Heart right ventricle (tissue), 16 donors: ENCODE data around the gene ABCA3. TPM values are rescaled to one million over a fixed set of nuclear protein-coding genes. Genes with fewer than 3 reads are reported as not detected.
A peak's percentile ranks its signal among the peaks of the same experiment; 100 is the strongest.

ENCODE experiments used
- ATAC-seq, 8 donors: fragments of 200-7000 bp; cut with Tn5 transposase; one replicate each; pipeline ENCODE4 v1.9.1; 2020; ENCODE audit warnings: mild to moderate bottlenecking in 8 of 8, moderate library complexity in 8 of 8, moderate number of reproducible peaks in 1 of 8
- DNase-seq, 2 donors: peaks; one replicate each; pipeline ENCODE4 v3.0.0-alpha.2; 2020
- H3K27ac ChIP-seq, 10 donors: fragments of 200-600 bp; sonication (generic) in 2 of 10; one replicate each; pipeline versions ENCODE4 v1.5.0 to v1.8.0; 2020 to 2022; ENCODE audit warnings: mild to moderate bottlenecking in 3 of 10
- H3K27me3 ChIP-seq, 7 donors: fragments of 200-600 bp; one replicate each; pipeline ENCODE4 v1.8.0; 2021 to 2022; ENCODE audit warnings: mild to moderate bottlenecking in 2 of 7
- H3K36me3 ChIP-seq, 9 donors: fragments of 200-600 bp; sonication (generic) in 1 of 9; one replicate each; pipeline versions ENCODE4 v1.5.0 to v1.8.0; 2020 to 2022; ENCODE audit warnings: mild to moderate bottlenecking in 2 of 9
- H3K4me1 ChIP-seq, 9 donors: fragments of 200-600 bp; sonication (generic) in 1 of 9; one replicate each; pipeline versions ENCODE4 v1.5.0 to v1.8.0; 2020 to 2022; ENCODE audit warnings: mild to moderate bottlenecking in 4 of 9
- H3K4me3 ChIP-seq, 10 donors: fragments of 200-600 bp; sonication (generic) in 2 of 10; one replicate each; pipeline versions ENCODE4 v1.5.0 to v1.8.0; 2020 to 2022; ENCODE audit warnings: mild to moderate bottlenecking in 7 of 10, moderate library complexity in 2 of 10
- H3K9me3 ChIP-seq, 11 donors: fragments of 200-600 bp in 10 of 11; sonication (generic) in 2 of 11; one replicate each; pipeline versions ENCODE4 v1.5.0 to v1.8.0; 2013 to 2022; ENCODE audit warnings: mild to moderate bottlenecking in 2 of 11, control low read depth in 1 of 11, moderate library complexity in 1 of 11
- WGBS, 2 donors: extraction: QIAGEN DNeasy Blood & Tissue Kit; methylation state at CpG; one replicate each; pipeline ENCODE4 v1.1.7; 2013; ENCODE audit warnings: inconsistent platforms in 1 of 2; 5-methylcytosine and 5-hydroxymethylcytosine counted together
- intact Hi-C, 10 donors: fragments of 100-400 bp; cut with DNase I; formaldehyde crosslinking; loops; one replicate each; pipeline versions ENCODE4 v1.11.1 to v1.14.2; 2022
- polyA plus RNA-seq, 2 donors: library from polyadenylated mRNA; stranded (reverse); fragments of 200-250 nt; gene quantifications; one replicate each; pipeline ENCODE4 v1.2.3, GENCODE V29; 2013
- total RNA-seq, 10 donors: library from RNA; stranded (reverse); fragmentation: NEBNext Ultra II Directional in 3 of 10; extraction: Animal tissue kit (Norgen Biotek cat#: 25700) in 3 of 10; gene quantifications; one replicate each; pipeline versions ENCODE4 v1.2.1 to v1.2.4, GENCODE V29; 2021 to 2023
- TF ChIP-seq, protein P1 (sequence below), 9 donors: fragments of 200-600 bp; sonication (generic) in 2 of 9; IDR thresholded peaks; one replicate each; pipeline versions ENCODE4 v1.5.0 to v1.8.0; 2021 to 2022; ENCODE audit warnings: antibody characterized with exemption in 9 of 9, mild to moderate bottlenecking in 5 of 9, moderate library complexity in 1 of 9
- donor health status: Arrhythmogenic right ventricular cardiomyopathy.
- donor health status: ischemic (EF 13 %, LVEDD 7.1; RV severe dilation, severe dysfunction).
- donor health status: healthy with polysubstance abuse.
- donor health status: DM: no; HTN: yes; CAD: no.
- donor health status: DM: no; HTN: no; CAD: no.
- donor health status: ischemic (EF 25% LVEDD 6.9; RV normal size, moderate dysfunction).
- donor health status: ischemic (EF 25% LVEDD 5.7; RV mildly dilated, moderate dysfunction).
- donor health status: healthy.
- donor health status: DM: yes; HTN: yes; CAD: no.
- donor health status: Ischemic cardiomyopathy.
- donor health status: ischemic (EF 35%, LVEDD 5.7; RV mildly dilated, moderate dysfunction).
- donor health status: nonischemic (EF 11% LVEDD 7.7; RV severe dilation, severe dysfunction).
- donor health status: DM: yes; HTN: yes; CAD: no.
- donor health status: PGD.
- donor health status: ischemic (EF 29% LVEDD 5.4; RV normal size, mild dysfunction).
- donor health status: nonischemic (EF 23%, LVEDD 6.1; RV moderate dilation, normal function).

ABCA3 gene
- total and polyA plus RNA-seq, 12 donors: 4.9 to 12.5 (median 9.2) TPM

DNA sequence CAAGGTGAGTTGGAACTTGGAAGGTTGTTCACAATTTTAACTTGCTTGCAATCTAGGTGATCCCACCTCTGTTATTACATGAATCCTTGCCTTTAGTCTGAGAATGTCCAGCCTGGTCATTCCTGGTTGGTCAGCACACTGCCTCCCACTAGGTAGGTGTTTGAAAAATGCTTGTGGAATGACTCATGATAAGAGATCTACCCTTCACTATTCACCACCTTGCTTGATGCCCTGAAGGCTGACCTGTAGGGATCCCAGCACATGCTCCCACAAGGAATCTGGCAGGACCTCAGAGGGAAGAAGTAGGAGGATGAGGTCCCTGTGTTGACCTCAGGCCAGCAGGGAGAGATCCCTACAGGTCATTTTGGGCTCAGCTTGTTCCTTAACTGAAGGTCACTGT lies 30.2 kb upstream of the ABCA3 start:
- Histone ChIP-seq H3K36me3 (no peaks in the 10 kb centered on the region), H3K27me3 (peaks cover 0 to 4% (median 0%) of the 10 kb centered on the region in 7 donors), H3K4me1 (peaks cover 0 to 25% (median 10%) of the 10 kb centered on the region in 9 donors), H3K9me3 (no peaks in the 10 kb centered on the region), H3K4me3 (no peak overlapping the region), H3K27ac (peak overlapping the region in 5 of 10 donors; percentile 23 to 68 (median 35))
- TF ChIP-seq, protein P1, sequence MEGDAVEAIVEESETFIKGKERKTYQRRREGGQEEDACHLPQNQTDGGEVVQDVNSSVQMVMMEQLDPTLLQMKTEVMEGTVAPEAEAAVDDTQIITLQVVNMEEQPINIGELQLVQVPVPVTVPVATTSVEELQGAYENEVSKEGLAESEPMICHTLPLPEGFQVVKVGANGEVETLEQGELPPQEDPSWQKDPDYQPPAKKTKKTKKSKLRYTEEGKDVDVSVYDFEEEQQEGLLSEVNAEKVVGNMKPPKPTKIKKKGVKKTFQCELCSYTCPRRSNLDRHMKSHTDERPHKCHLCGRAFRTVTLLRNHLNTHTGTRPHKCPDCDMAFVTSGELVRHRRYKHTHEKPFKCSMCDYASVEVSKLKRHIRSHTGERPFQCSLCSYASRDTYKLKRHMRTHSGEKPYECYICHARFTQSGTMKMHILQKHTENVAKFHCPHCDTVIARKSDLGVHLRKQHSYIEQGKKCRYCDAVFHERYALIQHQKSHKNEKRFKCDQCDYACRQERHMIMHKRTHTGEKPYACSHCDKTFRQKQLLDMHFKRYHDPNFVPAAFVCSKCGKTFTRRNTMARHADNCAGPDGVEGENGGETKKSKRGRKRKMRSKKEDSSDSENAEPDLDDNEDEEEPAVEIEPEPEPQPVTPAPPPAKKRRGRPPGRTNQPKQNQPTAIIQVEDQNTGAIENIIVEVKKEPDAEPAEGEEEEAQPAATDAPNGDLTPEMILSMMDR (IDR thresholded peaks at IDR 0.05): no peak
- intact Hi-C loops: no loop called here
- DNase-seq: no peak
- no peak for ATAC-seq

DNA sequence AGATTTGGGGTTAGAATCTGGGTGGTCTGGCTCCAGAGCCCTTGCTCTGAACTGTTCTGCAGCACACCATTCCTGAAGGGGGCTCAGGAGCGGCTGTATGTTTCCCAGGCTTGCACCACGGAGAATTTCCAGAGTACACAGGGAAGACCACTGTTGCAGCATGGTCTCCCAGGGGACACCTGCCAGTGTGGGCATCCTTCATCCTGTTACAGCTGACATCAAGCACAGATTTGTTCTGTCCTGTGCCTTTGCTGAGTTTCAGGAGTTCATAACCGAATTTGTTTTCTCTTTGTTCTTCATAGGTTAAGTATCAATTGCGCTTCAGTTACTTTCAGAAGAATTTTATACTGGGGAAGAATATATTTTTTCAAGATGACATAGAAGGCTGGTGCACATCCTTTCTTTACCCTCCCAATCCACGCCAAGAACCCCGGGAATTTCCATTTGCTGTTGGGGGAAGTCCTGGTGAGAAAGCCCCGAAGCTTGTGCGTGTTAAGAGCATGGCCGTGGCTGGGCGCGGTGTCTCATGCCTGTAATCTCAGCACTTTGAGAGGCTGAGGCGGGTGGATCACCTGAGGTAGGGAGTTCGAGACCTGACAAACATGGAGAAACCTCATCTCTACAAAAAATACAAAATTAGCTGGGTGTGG lies 26.3 kb upstream of the ABCA3 start:
- WGBS, 2 donors: 92 to 93% methylated on average over 13 of the region's 13 CpGs
- TF ChIP-seq, protein P1 (IDR thresholded peaks at IDR 0.05): no peak
- no peak for ATAC-seq

DNA sequence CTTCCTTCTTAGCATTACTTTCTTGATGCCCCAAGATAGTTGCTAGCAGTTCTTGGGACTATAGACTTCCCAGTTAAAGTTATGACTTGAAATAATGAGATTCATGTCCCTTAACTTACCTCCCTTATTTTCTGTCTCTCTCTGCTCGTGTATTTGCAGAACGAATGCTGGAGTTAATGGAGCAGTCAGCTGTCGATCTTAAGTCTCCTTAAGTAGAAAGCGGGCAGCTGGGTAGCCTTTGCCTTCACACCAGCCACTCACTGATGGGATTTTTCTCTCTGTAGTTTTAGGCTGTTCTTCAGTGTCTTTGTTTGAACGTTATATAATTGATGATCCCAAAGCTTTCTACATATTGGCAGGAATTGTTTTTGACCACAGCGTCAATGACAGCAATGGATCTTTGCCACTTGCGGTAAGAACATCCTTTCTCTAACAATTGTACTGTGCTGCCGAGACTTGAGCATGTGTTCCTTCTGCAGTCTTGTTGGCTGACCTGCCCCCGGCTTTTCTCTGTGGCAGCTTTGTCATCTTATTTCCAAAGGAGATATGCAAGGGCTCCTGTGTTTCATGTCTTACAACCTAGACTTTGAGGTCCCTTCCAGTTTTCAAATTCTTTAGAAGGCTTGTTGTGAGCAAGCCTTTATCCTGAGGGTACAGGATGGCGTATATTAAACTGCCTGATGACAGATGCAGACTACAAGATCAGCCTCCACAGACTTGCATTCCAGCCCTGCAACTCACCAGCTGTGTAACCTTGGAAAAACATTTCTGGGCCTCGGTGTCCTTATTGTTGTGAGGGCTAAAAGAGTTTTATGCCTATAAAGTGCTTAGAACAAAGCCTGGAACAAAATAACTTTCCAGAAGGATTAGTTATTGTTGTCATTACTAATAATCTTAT lies 25.1 kb upstream of the ABCA3 start:
- TF ChIP-seq, protein P1 (IDR thresholded peaks at IDR 0.05): no peak
- Histone ChIP-seq H3K9me3 (no peaks in the 10 kb centered on the region), H3K27me3 (peaks cover 0 to 4% (median 0%) of the 10 kb centered on the region in 7 donors), H3K27ac (no peak overlapping the region), H3K4me3 (no peak overlapping the region), H3K36me3 (peaks cover 0 to 3% (median 0%) of the 10 kb centered on the region in 9 donors), H3K4me1 (peaks cover 0 to 19% (median 4%) of the 10 kb centered on the region in 9 donors)
- no peak for DNase-seq
- 59 to 69% methylated on average over 11 of the region's 11 CpGs for WGBS, 2 donors
- ATAC-seq: peak in 3 of 8 donors; percentile 16 to 52 (median 51)
- intact Hi-C loops: no loop called here

More for the DNA sequence above, 26.3 kb upstream of the ABCA3 start:
- Histone ChIP-seq H3K27me3 (peaks cover 0 to 4% (median 0%) of the 10 kb centered on the region in 7 donors), H3K9me3 (no peaks in the 10 kb centered on the region), H3K4me3 (no peak overlapping the region), H3K4me1 (peaks cover 0 to 31% (median 9%) of the 10 kb centered on the region in 9 donors), H3K36me3 (peaks cover 0 to 3% (median 0%) of the 10 kb centered on the region in 9 donors), H3K27ac (no peak overlapping the region)
- intact Hi-C loops: no loop called here
- DNase-seq: no peak

DNA sequence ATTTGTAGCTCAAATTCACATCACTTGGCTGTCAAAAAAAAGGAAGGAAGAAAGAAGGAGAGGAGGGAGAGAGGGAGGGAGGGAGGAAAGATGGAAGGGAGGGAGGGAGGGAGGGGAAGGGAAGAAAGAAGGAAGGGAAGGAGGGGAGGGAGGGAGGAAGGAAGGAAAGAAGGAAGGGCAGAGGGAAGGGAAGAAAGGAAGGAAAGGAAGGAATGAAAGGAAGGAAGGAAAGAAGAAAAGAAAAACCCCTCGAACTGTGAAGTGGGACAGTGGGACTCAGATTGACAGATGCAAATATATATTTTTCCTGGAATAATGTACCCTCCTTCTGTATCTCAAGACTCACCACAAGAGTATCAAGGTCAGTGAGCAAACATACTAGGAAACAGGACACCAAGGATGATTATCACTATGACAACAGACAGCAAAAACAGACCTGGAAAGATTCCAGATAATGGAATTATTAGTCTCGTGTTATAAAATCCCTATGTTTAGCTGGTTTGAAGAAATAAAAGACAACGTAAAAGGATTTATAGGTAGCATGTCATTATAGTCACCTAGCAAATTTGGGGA lies 24.2 kb upstream of the ABCA3 start:
- WGBS, 2 donors: 6 to 8% methylated on average over 3 of the region's 3 CpGs
- ATAC-seq (no peak), DNase-seq (no peak)
- TF ChIP-seq, protein P1 (IDR thresholded peaks at IDR 0.05): no peak
- intact Hi-C loops: no loop called here
- Histone ChIP-seq H3K27ac (no peak overlapping the region), H3K4me1 (peaks cover 0 to 16% (median 4%) of the 10 kb centered on the region in 9 donors), H3K27me3 (peaks cover 0 to 14% (median 0%) of the 10 kb centered on the region in 7 donors), H3K9me3 (no peaks in the 10 kb centered on the region), H3K36me3 (peaks cover 0 to 3% (median 0%) of the 10 kb centered on the region in 9 donors), H3K4me3 (no peak overlapping the region)
